Testis (tissue), 3 donors: ENCODE measurements around the gene TBATA. TPM values are rescaled to one million over a fixed set of nuclear protein-coding genes. Genes with fewer than 3 reads are reported as not detected.

Source experiments
- DNase-seq: peaks from one replicate; pipeline ENCODE4 v3.0.0-alpha.2; 2019
- H3K27ac ChIP-seq, 2 donors: fragments of 200-600 bp; sonication (generic); one replicate each; pipeline ENCODE4 v1.5.1; 2019
- H3K27me3 ChIP-seq: fragments of 200-600 bp; sonication (generic); one replicate; pipeline ENCODE4 v1.5.1; 2019
- H3K36me3 ChIP-seq: fragments of 200-600 bp; sonication (generic); one replicate; pipeline ENCODE4 v1.5.1; 2017; ENCODE audit warnings: low read depth; ENCODE audit errors: missing control alignments
- H3K4me1 ChIP-seq: fragments of 200-600 bp; sonication (generic); one replicate; pipeline ENCODE4 v1.5.1; 2019
- H3K4me3 ChIP-seq, 2 donors: fragments of 200-600 bp; sonication (generic); one replicate each; pipeline ENCODE4 v1.5.1; 2017 to 2019
- H3K9me3 ChIP-seq: fragments of 200-600 bp; sonication (generic); one replicate; pipeline ENCODE4 v1.5.1; 2017
- CTCF ChIP-seq, 3 experiments: fragments of 450-650 bp in 2 of 3; fragments of 200-600 bp in 1 of 3; sonication (generic) in 1 of 3; IDR thresholded peaks; one replicate each; pipeline ENCODE4 v1.5.1; 2016 to 2019; ENCODE audit warnings: antibody characterized with exemption in 3 of 3, mild to moderate bottlenecking in 2 of 3, moderate library complexity in 1 of 3
- POLR2A ChIP-seq: fragments of 450-650 bp; IDR thresholded peaks from one replicate; pipeline ENCODE4 v1.6.1; 2017; ENCODE audit warnings: antibody characterized with exemption, mild to moderate bottlenecking, moderate library complexity
- WGBS, 2 donors: methylation state at CpG; one replicate each; pipeline ENCODE4 v1.1.5; 2018; 5-methylcytosine and 5-hydroxymethylcytosine counted together
- intact Hi-C: fragments of 100-400 bp; cut with DNase I; formaldehyde crosslinking; loops from one replicate; pipeline ENCODE4 v1.15.1; 2023; ENCODE audit warnings: low total_unique reads
- polyA plus RNA-seq: library from polyadenylated mRNA; stranded (reverse); fragments of 350-450 nt; fragmentation: Illumina TruSeq; extraction: RNeasy Lipid Tissue Mini Kit (QIAGEN cat#74804); gene quantifications from one replicate; pipeline ENCODE4 v1.2.3, GENCODE V29; 2014; ENCODE audit warnings: low read depth, low replicate concordance; ENCODE audit not compliant: insufficient read depth
- small RNA-seq, 2 donors: library from RNA; depleted of rRNA; stranded (forward); fragments of <200 nt; gene quantifications; one replicate each; pipeline ENCODE3, GENCODE V24; 2016
- total RNA-seq, 2 donors: library from RNA; depleted of rRNA; stranded (reverse); fragments of >200 nt; gene quantifications; one replicate each; pipeline ENCODE4 v1.2.3, GENCODE V29; 2016

The TBATA gene
- total and polyA plus RNA-seq, 3 donors from 2014 or later: 8.4 to 34.6 (median 19.1) TPM

GRCh38 chr10:70722820-70723424, 62.3 kb downstream of the TBATA start:
- WGBS, 2 donors: 94 to 98% methylated on average over 4 of the region's 4 CpGs
- Histone ChIP-seq H3K4me3 (no peak overlapping the region), H3K27me3 (no peaks in the 10 kb centered on the region), H3K36me3 (no peaks in the 10 kb centered on the region), H3K27ac (no peak overlapping the region), H3K9me3 (no peaks in the 10 kb centered on the region), H3K4me1 (no peaks in the 10 kb centered on the region)
- TF ChIP-seq POLR2A: no peak
- no peak for TF ChIP-seq CTCF (IDR thresholded peaks at IDR 0.05)
- DNase-seq: no peak
- intact Hi-C loops: no loop called here

Small RNA genes lying within 50 kb of the gene (small RNA-seq; reads per million reads assigned to genes)
- gene RPS26P40: 0 reads per million in 2 donors

Other genes with a start within 250 kb of the TBATA start
- 1 to 10 TPM in 1 of 2 donors, under 1 TPM in 1; 0.55 to 1.8 TPM for gene PRF1, start 182.6 kb downstream of the TBATA start, total RNA-seq
- 2.2 TPM for gene PRF1, start 182.6 kb downstream of the TBATA start, polyA plus RNA-seq
- gene ADAMTS14, start 112.9 kb downstream of the TBATA start, total RNA-seq: under 1 TPM; 0.63 to 0.93 TPM
- gene ADAMTS14, start 112.9 kb downstream of the TBATA start, polyA plus RNA-seq: 0.90 TPM
- gene SGPL1, start 30.6 kb upstream of the TBATA start, total RNA-seq: 10 to 100 TPM; 64.2 to 70.1 TPM
- 38.5 TPM for gene SGPL1, start 30.6 kb upstream of the TBATA start, polyA plus RNA-seq
- gene PCBD1, start 103.2 kb upstream of the TBATA start, total RNA-seq: 10 to 100 TPM; 61.9 to 71.2 TPM
- 49.6 TPM for gene PCBD1, start 103.2 kb upstream of the TBATA start, polyA plus RNA-seq